Measurements from ENCODE around the gene CLEC11A.

GRCh38 chr19:50688766-50689165 lies 34.4 kb upstream of the CLEC11A start:
- TF ChIP-seq, protein P1, sequence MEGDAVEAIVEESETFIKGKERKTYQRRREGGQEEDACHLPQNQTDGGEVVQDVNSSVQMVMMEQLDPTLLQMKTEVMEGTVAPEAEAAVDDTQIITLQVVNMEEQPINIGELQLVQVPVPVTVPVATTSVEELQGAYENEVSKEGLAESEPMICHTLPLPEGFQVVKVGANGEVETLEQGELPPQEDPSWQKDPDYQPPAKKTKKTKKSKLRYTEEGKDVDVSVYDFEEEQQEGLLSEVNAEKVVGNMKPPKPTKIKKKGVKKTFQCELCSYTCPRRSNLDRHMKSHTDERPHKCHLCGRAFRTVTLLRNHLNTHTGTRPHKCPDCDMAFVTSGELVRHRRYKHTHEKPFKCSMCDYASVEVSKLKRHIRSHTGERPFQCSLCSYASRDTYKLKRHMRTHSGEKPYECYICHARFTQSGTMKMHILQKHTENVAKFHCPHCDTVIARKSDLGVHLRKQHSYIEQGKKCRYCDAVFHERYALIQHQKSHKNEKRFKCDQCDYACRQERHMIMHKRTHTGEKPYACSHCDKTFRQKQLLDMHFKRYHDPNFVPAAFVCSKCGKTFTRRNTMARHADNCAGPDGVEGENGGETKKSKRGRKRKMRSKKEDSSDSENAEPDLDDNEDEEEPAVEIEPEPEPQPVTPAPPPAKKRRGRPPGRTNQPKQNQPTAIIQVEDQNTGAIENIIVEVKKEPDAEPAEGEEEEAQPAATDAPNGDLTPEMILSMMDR (IDR thresholded peaks at IDR 0.05) = no peak
- TF ChIP-seq EP300 (IDR thresholded peaks at IDR 0.05) = no peak
- no peak for TF ChIP-seq KDM1A (IDR thresholded peaks at IDR 0.05; ENCODE audit: low read depth)
- TF ChIP-seq NR3C1 (IDR thresholded peaks at IDR 0.05) = no peak
- TF ChIP-seq CEBPB (IDR thresholded peaks at IDR 0.05) = no peak
